Ramos (cell line): ENCODE results near the gene SESTD1.
"Not testable (repeated sequence)": the region's sequence is repeated elsewhere in the genome, so short reads cannot be mapped to it uniquely, and the experiment has no call there.

Source experiments
- in situ Hi-C: fragments of 300-500 bp; cut with MboI; formaldehyde crosslinking; loops from one replicate; pipeline ENCODE4 v1.14.3; 2022; ENCODE audit warnings: low sequenced_read_pairs; ENCODE audit not compliant: unreplicated experiment

SESTD1 gene

GRCh38 chr2:179195926-179196590, 68.6 kb downstream of the SESTD1 start:
- in situ Hi-C loops: not testable (repeated sequence)

GRCh38 chr2:179195141-179195540, 69.5 kb downstream of the SESTD1 start:
- in situ Hi-C loops: no loop called here

- in situ Hi-C loops: no loop called here
Measured at GRCh38 chr2:179193759-179194394, 70.8 kb downstream of the SESTD1 start.

- in situ Hi-C loops: no loop called here
Measured at GRCh38 chr2:179191110-179191509, 73.5 kb downstream of the SESTD1 start.

GRCh38 chr2:179186126-179186525, 78.5 kb downstream of the SESTD1 start:
- in situ Hi-C loops: no loop called here

- in situ Hi-C loops: no loop called here
Measured at GRCh38 chr2:179184610-179185009, 80.0 kb downstream of the SESTD1 start.

GRCh38 chr2:179181002-179181401, 83.6 kb downstream of the SESTD1 start:
- in situ Hi-C loops: no loop called here

GRCh38 chr2:179180242-179180641, 84.4 kb downstream of the SESTD1 start:
- in situ Hi-C loops: no loop called here

GRCh38 chr2:179179719-179180118, 84.9 kb downstream of the SESTD1 start:
- in situ Hi-C loops: no loop called here

GRCh38 chr2:179177694-179178093, 86.9 kb downstream of the SESTD1 start:
- in situ Hi-C loops: no loop called here

GRCh38 chr2:179174240-179174639, 90.4 kb downstream of the SESTD1 start:
- in situ Hi-C loops: no loop called here

GRCh38 chr2:179172894-179173293, 91.7 kb downstream of the SESTD1 start:
- in situ Hi-C loops: no loop called here

- in situ Hi-C loops: no loop called here
Measured at GRCh38 chr2:179171371-179171770, 93.3 kb downstream of the SESTD1 start.

- in situ Hi-C loops: no loop called here
Measured at GRCh38 chr2:179170901-179171300, 93.7 kb downstream of the SESTD1 start.

- in situ Hi-C loops: no loop called here
Measured at GRCh38 chr2:179165356-179166000, 99.2 kb downstream of the SESTD1 start.

GRCh38 chr2:179141206-179141605, 123.4 kb downstream of the SESTD1 start:
- in situ Hi-C loops: loop anchor here (25.0 kb wide), 1 partner anchor 254 kb away; no protein-coding TSS in a partner anchor

- in situ Hi-C loops: loop anchor here (25.0 kb wide), 1 partner anchor 253 kb away; no protein-coding TSS in a partner anchor
Measured at GRCh38 chr2:179140571-179140970, 124.1 kb downstream of the SESTD1 start.

GRCh38 chr2:179139506-179139905, 125.1 kb downstream of the SESTD1 start:
- in situ Hi-C loops: loop anchor here (25.0 kb wide), 1 partner anchor 252 kb away; no protein-coding TSS in a partner anchor

GRCh38 chr2:179137200-179137759, 127.4 kb downstream of the SESTD1 start:
- in situ Hi-C loops: loop anchor here (25.0 kb wide), 1 partner anchor 250 kb away; no protein-coding TSS in a partner anchor

- in situ Hi-C loops: loop anchor here (25.0 kb wide), 1 partner anchor 246 kb away; no protein-coding TSS in a partner anchor
Measured at GRCh38 chr2:179133016-179133415, 131.6 kb downstream of the SESTD1 start.

GRCh38 chr2:179132076-179132475, 132.6 kb downstream of the SESTD1 start:
- in situ Hi-C loops: loop anchor here (25.0 kb wide), 1 partner anchor 245 kb away; no protein-coding TSS in a partner anchor
